Parathyroid adenoma (tissue), 2 donors: ENCODE results near the gene TM4SF4.

ENCODE experiments used
- H2AFZ ChIP-seq: fragments of 300-600 bp; sonication (generic); one replicate; pipeline ENCODE4 v1.7.0; 2017; ENCODE audit warnings: antibody characterized with exemption, mild to moderate bottlenecking
- H3K27ac ChIP-seq: fragments of 300-600 bp; sonication (generic); one replicate; pipeline ENCODE4 v1.7.0; 2017
- H3K27me3 ChIP-seq: fragments of 300-600 bp; sonication (generic); one replicate; pipeline ENCODE4 v1.7.0; 2017; ENCODE audit warnings: low read length; ENCODE audit not compliant: control insufficient read depth, insufficient read depth
- H3K36me3 ChIP-seq: fragments of 300-600 bp; sonication (generic); one replicate; pipeline ENCODE4 v1.7.0; 2017; ENCODE audit warnings: low read length; ENCODE audit not compliant: control insufficient read depth, insufficient read depth
- H3K4me1 ChIP-seq: fragments of 300-600 bp; sonication (generic); one replicate; pipeline ENCODE4 v1.7.0; 2017; ENCODE audit warnings: control low read depth
- H3K4me2 ChIP-seq: fragments of 300-600 bp; sonication (generic); one replicate; pipeline ENCODE4 v1.7.0; 2017; ENCODE audit warnings: low read length
- H3K4me3 ChIP-seq: fragments of 300-600 bp; sonication (generic); one replicate; pipeline ENCODE4 v1.7.0; 2017; ENCODE audit warnings: low read depth, low read length
- H3K79me2 ChIP-seq: fragments of 300-600 bp; sonication (generic); one replicate; pipeline ENCODE4 v1.7.0; 2017; ENCODE audit warnings: control low read depth
- H3K9ac ChIP-seq: fragments of 300-600 bp; sonication (generic); one replicate; pipeline ENCODE4 v1.7.0; 2017; ENCODE audit warnings: mild to moderate bottlenecking
- H3K9me3 ChIP-seq: fragments of 300-600 bp; sonication (generic); one replicate; pipeline ENCODE4 v1.7.0; 2017; ENCODE audit warnings: low read length; ENCODE audit not compliant: control insufficient read depth
- TF ChIP-seq, protein P1 (sequence below): fragments of 300-600 bp; sonication (generic); IDR thresholded peaks from one replicate; pipeline ENCODE4 v1.7.0; 2017; ENCODE audit warnings: antibody characterized with exemption, mild to moderate bottlenecking
- donor health status: primary hyperparathyroidism.

Gene TM4SF4

DNA sequence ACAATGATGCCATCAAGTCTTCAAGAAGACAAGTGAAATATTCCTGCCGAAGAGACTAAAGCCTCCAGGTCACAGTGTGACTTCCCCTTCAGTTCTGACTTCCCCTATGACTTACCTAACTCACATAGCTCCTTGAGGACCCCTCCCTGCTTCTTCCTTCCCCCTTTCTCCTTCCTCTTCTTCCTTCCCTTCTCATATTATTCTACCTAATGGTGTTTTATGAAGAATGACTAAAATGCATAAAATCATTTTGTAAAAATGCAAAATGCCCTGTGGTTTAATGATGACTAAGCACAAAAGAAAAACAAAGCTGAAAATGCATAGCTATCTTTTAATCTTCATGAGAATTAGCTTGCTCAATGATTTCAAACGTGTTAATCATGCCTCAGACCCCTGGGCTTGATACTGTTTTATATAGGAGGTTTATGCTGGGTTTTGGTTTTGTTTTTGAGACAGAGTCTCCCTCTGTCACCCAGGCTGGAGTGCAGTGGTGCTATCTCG lies 26.1 kb upstream of the TM4SF4 start:
- Histone ChIP-seq H3K9me3 (no peaks in the 10 kb centered on the region), H3K36me3 (no peaks in the 10 kb centered on the region), H3K4me3 (no peak overlapping the region), H2AFZ (peak overlapping the region; percentile 38), H3K79me2 (no peaks in the 10 kb centered on the region), H3K4me2 (no peak overlapping the region), H3K27ac (no peak overlapping the region), H3K9ac (no peak overlapping the region), H3K27me3 (no peaks in the 10 kb centered on the region), H3K4me1 (peaks cover 2% of the 10 kb centered on the region)
- TF ChIP-seq, protein P1, sequence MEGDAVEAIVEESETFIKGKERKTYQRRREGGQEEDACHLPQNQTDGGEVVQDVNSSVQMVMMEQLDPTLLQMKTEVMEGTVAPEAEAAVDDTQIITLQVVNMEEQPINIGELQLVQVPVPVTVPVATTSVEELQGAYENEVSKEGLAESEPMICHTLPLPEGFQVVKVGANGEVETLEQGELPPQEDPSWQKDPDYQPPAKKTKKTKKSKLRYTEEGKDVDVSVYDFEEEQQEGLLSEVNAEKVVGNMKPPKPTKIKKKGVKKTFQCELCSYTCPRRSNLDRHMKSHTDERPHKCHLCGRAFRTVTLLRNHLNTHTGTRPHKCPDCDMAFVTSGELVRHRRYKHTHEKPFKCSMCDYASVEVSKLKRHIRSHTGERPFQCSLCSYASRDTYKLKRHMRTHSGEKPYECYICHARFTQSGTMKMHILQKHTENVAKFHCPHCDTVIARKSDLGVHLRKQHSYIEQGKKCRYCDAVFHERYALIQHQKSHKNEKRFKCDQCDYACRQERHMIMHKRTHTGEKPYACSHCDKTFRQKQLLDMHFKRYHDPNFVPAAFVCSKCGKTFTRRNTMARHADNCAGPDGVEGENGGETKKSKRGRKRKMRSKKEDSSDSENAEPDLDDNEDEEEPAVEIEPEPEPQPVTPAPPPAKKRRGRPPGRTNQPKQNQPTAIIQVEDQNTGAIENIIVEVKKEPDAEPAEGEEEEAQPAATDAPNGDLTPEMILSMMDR = no peak

DNA sequence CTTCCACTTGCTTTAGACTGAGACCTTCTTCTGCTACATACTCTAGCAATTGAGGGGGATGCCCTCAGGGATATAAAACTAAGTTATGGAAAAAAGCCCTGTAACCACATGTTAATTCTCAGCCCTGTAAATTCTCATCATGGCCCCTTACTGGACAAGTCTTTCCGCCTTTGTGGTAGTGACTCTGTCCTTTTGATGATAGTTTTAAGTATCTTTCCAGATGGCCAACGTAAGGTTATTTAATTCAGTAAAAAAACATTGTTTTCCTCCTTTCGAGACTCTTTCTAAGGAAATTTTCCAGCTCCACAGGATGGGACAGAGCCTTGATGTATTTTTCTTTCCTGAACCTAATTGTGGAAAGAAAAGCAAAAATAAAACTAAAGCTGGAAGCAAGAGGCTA lies 25.3 kb upstream of the TM4SF4 start:
- Histone ChIP-seq H3K4me1 (peaks cover 2% of the 10 kb centered on the region), H2AFZ (no peak overlapping the region), H3K79me2 (no peaks in the 10 kb centered on the region), H3K36me3 (no peaks in the 10 kb centered on the region), H3K4me3 (no peak overlapping the region), H3K27ac (no peak overlapping the region), H3K4me2 (no peak overlapping the region), H3K9me3 (no peaks in the 10 kb centered on the region), H3K27me3 (no peaks in the 10 kb centered on the region), H3K9ac (no peak overlapping the region)
- TF ChIP-seq, protein P1 = no peak

DNA sequence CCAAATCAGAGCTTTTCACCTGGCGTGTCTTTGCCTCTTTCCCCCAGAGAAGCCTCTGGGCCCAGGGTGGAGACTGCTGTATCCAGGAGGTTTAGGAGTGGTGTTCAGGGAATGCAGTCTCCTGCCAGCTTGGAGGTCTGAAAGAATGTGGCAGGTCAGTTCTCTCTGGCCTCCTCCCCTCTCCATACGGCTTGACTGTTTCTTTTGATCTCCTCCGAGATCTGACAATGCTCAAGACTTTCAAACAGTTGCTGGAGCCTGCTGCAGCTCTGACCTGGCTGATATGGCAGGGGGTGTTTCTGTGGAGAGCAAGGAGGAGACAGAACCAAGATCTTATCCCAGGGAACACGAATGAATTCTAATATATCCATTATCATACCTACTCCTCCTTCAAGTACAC lies 24.7 kb upstream of the TM4SF4 start:
- Histone ChIP-seq H2AFZ (peak overlapping the region; percentile 17), H3K9me3 (no peaks in the 10 kb centered on the region), H3K27me3 (no peaks in the 10 kb centered on the region), H3K4me1 (peaks cover 2% of the 10 kb centered on the region), H3K36me3 (no peaks in the 10 kb centered on the region), H3K27ac (no peak overlapping the region), H3K4me3 (no peak overlapping the region), H3K4me2 (no peak overlapping the region), H3K9ac (no peak overlapping the region), H3K79me2 (no peaks in the 10 kb centered on the region)
- TF ChIP-seq, protein P1 = no peak

DNA sequence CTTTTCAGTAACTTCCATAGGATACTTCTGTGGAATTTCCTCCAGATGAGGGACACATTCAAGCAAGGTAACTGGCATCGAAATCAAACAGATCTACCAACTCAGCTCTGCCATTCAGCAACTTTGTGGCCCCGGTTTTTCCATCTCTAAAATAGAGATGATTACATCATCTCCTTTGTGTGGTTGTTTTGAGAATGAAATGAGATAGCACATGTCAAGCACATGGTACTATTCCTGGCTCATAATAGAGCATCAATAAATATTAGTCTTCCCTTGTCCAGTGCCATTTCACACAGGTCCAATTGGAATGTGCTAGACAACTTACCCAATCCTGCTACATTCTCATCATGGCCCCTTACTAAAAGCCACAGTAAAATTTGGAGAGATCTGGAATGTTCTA lies 24.2 kb upstream of the TM4SF4 start:
- Histone ChIP-seq H3K4me2 (no peak overlapping the region), H2AFZ (no peak overlapping the region), H3K4me1 (peaks cover 2% of the 10 kb centered on the region), H3K9me3 (no peaks in the 10 kb centered on the region), H3K27me3 (no peaks in the 10 kb centered on the region), H3K27ac (no peak overlapping the region), H3K36me3 (no peaks in the 10 kb centered on the region), H3K4me3 (no peak overlapping the region), H3K9ac (no peak overlapping the region), H3K79me2 (no peaks in the 10 kb centered on the region)
- TF ChIP-seq, protein P1 = no peak

DNA sequence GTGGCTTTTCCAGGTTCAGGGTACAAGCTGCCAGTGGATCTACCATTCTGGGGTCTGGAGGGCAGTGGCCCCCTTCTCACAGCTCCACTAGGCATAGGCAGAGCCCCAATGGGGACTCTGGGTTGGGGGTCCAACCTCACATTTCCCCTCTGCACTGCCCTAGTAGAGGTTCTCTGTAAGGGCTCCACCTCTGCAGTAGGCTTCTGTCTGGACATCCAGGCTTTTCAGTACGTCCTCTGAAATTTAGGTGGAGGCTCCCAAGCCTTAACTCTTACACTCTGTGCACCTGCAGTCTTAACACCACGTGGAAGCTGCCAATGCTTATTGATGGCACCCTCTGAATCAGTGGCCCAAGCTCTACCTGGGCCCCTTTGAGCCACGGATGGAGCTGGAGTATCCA lies 22.5 kb upstream of the TM4SF4 start:
- Histone ChIP-seq H3K9me3 (no peaks in the 10 kb centered on the region), H2AFZ (no peak overlapping the region), H3K27ac (no peak overlapping the region), H3K27me3 (no peaks in the 10 kb centered on the region), H3K4me1 (peaks cover 2% of the 10 kb centered on the region), H3K4me3 (no peak overlapping the region), H3K9ac (no peak overlapping the region), H3K79me2 (no peaks in the 10 kb centered on the region), H3K4me2 (no peak overlapping the region), H3K36me3 (no peaks in the 10 kb centered on the region)
- TF ChIP-seq, protein P1 = no peak
